Small intestine (tissue), 7 donors: ENCODE results near the gene C19orf81. TPM values are rescaled to one million over a fixed set of nuclear protein-coding genes. Genes with fewer than 3 reads are reported as not detected.

ENCODE experiments used
- DNase-seq, 2 donors: peaks; one replicate each; pipeline versions ENCODE4 v3.0.0 to v3.0.0-alpha.2; 2013
- FAIRE-seq: peaks from 2 replicates; lab custom pipeline; 2012; peaks lifted over from hg19 to GRCh38; lab: Jason Lieb, UNC
- H3K27ac ChIP-seq, 3 donors: one replicate each; pipeline ENCODE4 v1.5.1; 2013; ENCODE audit warnings: low read length in 2 of 3, mild to moderate bottlenecking in 2 of 3, control low read depth in 1 of 3, inconsistent platforms in 1 of 3, low read depth in 1 of 3, moderate library complexity in 1 of 3
- H3K27me3 ChIP-seq, 3 donors: one replicate each; pipeline ENCODE4 v1.6.1; 2013; ENCODE audit warnings: low read length in 3 of 3, inconsistent platforms in 1 of 3; ENCODE audit not compliant: control insufficient read depth in 3 of 3, insufficient read depth in 3 of 3
- H3K36me3 ChIP-seq, 3 donors: one replicate each; pipeline ENCODE4 v1.6.1; 2013; ENCODE audit warnings: low read length in 3 of 3, inconsistent platforms in 1 of 3, low read depth in 1 of 3, mild to moderate bottlenecking in 1 of 3, moderate library complexity in 1 of 3; ENCODE audit not compliant: control insufficient read depth in 3 of 3, insufficient read depth in 2 of 3
- H3K4me1 ChIP-seq, 3 donors: one replicate each; pipeline ENCODE4 v1.6.1; 2013; ENCODE audit warnings: low read length in 2 of 3, inconsistent platforms in 1 of 3, low read depth in 1 of 3, mild to moderate bottlenecking in 1 of 3, moderate library complexity in 1 of 3; ENCODE audit not compliant: control insufficient read depth in 3 of 3, insufficient read depth in 2 of 3
- H3K4me3 ChIP-seq, 3 donors: one replicate each; pipeline ENCODE4 v1.5.1; 2013; ENCODE audit warnings: low read length in 3 of 3, control low read depth in 1 of 3, inconsistent platforms in 1 of 3, low read depth in 1 of 3, mild to moderate bottlenecking in 1 of 3, moderate library complexity in 1 of 3
- H3K9me3 ChIP-seq, 2 donors: one replicate each; pipeline ENCODE4 v1.6.1; 2013; ENCODE audit warnings: low read depth in 1 of 2, low read length in 1 of 2; ENCODE audit not compliant: control insufficient read depth in 2 of 2, insufficient read depth in 1 of 2
- WGBS, 3 donors: extraction: QIAGEN DNeasy Blood & Tissue Kit; methylation state at CpG; one replicate each; pipeline ENCODE4 v1.1.7; 2013; 5-methylcytosine and 5-hydroxymethylcytosine counted together
- polyA plus RNA-seq, 4 donors: library from polyadenylated mRNA; stranded (reverse) in 3 of 4; unstranded in 1 of 4; fragments of 200-250 nt in 3 of 4; fragments of 120-200 nt in 1 of 4; gene quantifications; one replicate each; pipeline versions ENCODE4 v1.2.1 to v1.2.3, GENCODE V29; 2013
- donor health status: healthy with polysubstance abuse.
- donor health status: control.
- donor health status: control.
- donor health status: Bipolar disorder and iron deficiency.
- donor health status: healthy.

C19orf81 gene
- polyA plus RNA-seq, 4 donors: 0.19 TPM; not detected in 3

DNA sequence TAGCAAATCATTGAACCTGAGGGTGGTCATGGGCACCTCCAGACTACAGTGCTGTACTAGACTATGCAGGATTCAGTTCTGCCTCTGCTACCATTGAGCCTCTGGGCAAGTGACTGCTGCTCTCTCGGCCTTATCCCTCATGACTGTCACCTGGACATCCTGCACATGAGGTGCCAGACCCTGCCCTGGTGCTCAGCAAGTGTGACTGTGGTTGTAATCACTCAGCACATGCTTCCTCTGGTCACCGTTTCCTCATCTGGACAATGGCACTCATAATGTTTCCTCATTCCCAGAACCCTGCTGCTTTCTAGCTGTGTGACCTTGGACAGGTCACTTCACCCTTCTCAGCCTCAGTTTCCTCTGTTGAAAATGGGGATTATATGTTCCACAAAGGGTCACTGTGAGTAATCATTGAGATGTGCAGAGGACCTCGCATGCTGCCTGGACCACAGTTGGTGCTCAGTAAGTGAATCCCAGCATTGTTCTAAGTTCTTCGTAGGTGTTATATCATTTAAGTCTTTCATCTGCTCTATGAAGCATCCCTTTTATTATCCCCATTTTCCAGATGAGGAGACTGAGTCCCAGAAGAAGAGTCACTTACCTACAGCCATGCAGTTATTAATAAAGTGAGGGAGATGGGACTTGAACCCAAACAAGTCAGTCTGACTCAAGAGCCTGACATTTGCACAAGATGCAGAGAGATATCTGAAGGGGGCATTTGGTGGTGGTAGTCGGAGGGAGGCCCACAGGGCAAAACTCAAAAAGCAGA, 12.7 kb upstream of the C19orf81 start:
- WGBS, 3 donors: 69 to 73% (median 69%) methylated on average over 5 of the region's 5 CpGs

DNA sequence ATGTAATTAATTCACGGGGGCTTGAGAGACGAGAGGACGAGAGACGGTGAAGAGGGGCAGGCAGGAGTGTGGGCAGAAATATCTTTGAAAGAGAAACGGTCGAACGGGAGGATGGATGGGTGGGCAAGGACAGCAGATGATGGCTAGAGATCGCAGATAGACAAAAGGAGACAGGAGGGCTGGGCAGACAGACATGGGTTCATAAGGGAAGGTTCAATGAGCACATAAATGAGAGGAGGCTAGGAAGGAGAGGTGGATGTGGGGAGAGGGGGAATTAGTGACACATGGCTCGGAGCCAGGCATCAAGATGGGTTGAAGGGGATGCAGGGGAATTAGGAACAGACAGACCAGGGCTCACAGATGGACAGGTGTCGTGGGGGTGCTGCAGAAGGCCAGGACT, 10.6 kb upstream of the C19orf81 start:
- Histone ChIP-seq H3K27ac (no peak overlapping the region), H3K4me3 (no peak overlapping the region), H3K27me3 (peaks cover 0 to 40% (median 27%) of the 10 kb centered on the region in 3 donors), H3K9me3 (peaks cover 4 to 11% of the 10 kb centered on the region in 2 donors), H3K4me1 (no peaks in the 10 kb centered on the region), H3K36me3 (no peaks in the 10 kb centered on the region)
- FAIRE-seq (no peak), DNase-seq (no peak)
- whole genome bisulfite sequencing, 3 donors: 33 to 45% (median 42%) methylated on average over 10 of the region's 10 CpGs

More for the DNA sequence above, 12.7 kb upstream of the C19orf81 start:
- H3K4me1 ChIP-seq: no peaks in the 10 kb centered on the region
- DNase-seq (no peak), FAIRE-seq (no peak)
- peaks cover 4 to 14% of the 10 kb centered on the region in 2 donors for H3K9me3 ChIP-seq
- no peaks in the 10 kb centered on the region for H3K36me3 ChIP-seq
- H3K27me3 ChIP-seq: peaks cover 0 to 36% (median 25%) of the 10 kb centered on the region in 3 donors
- H3K4me3 ChIP-seq: no peak overlapping the region
- H3K27ac ChIP-seq: no peak overlapping the region

DNA sequence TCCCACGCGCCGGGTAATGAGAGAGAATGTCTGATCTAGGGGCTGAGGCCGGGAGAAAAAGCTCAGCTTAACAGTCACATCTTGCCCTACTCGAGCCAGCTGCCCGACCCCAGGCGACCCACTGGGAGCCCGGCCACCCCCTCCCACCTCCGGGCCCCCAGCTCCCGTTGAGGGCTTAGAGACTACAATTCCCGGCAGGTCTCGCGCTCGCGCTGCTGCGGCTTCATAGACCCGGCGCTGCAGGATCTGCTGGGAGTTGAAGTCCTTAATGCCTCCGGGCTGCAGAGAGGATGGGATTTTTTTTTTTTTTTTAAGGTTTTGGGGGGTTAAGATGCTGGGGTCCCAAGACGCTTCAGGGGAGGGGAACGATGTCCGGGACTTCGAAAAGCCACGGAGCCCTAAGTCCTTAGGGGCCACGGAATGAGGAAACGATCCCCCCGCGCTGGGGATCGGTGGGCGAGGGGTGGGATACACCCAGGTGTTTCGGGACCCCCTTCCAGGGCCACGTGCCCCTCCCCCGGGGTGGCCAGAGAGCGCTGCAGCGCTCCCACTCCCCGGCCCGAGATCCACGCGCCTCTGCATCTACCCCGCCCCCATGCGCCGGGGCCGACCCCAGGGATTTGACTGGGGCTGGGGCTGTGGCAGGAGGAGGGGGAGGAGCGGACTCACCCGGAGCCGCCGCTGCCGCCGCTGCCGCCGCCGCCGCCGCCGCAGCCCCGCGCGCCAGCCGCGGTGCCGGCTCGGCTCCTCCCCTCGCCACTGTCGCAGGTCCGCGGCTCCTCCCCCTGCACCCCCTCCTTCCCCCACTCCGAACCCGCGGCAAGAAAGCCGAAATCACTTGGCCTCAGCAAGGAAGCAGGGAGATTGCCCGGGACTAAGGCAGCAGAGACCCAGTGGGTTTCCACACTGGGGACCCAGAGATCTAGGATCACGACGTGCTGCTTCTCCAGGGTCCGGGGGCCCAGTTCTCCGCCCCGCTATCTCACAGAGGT, 9.8 kb upstream of the C19orf81 start, which contains the start of gene SYT3:
Gene SYT3, minus strand, starts transcription at position 761 of the 992 bp plus-strand sequence. CDS start 2,470 bp downstream, outside the sequence.
- no peaks in the 10 kb centered on the region for H3K4me1 ChIP-seq
- DNase-seq: peak in 1 of 2 donors; percentile 16
- H3K4me3 ChIP-seq: peak within 1 kb of the TSS in 2 of 3 donors; percentile 28 to 44
- peaks cover 0 to 40% (median 27%) of the 10 kb centered on the region in 3 donors for H3K27me3 ChIP-seq
- H3K36me3 ChIP-seq: no peaks in the 10 kb centered on the region
- H3K9me3 ChIP-seq: peaks cover 0 to 4% of the 10 kb centered on the region in 2 donors
- FAIRE-seq: no peak
- 4 to 11% (median 9%) methylated on average over 36 to 76 of the region's 76 CpGs for WGBS, 3 donors
- no peak within 1 kb of the TSS for H3K27ac ChIP-seq

DNA sequence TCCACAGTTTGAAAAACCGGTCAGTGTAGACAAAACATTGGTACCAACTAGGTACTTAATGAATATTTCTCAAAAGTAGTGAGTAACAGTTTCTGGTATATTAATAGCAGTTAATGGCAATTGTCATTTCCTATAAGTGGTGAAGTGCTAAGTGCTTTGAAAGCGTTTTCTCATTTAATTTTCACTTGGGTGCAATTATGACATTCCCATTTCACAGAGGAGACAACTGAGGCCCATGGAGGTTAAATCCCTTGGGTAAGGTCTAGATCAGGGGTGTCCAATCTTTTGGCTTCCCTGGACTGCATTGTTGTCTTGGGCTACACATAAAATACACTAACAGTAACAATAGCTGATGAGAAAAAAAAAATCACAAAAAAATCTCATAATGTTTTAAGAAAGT, 8.9 kb upstream of the C19orf81 start:
- no peaks in the 10 kb centered on the region for H3K9me3 ChIP-seq
- FAIRE-seq (no peak), DNase-seq (no peak)
- H3K4me1 ChIP-seq: no peaks in the 10 kb centered on the region
- H3K27me3 ChIP-seq: peaks cover 0 to 40% (median 24%) of the 10 kb centered on the region in 3 donors
- no peak overlapping the region for H3K4me3 ChIP-seq
- H3K36me3 ChIP-seq: no peaks in the 10 kb centered on the region
- WGBS, 3 donors: 59 to 70% (median 69%) methylated on average over 2 of the region's 2 CpGs
- no peak overlapping the region for H3K27ac ChIP-seq

DNA sequence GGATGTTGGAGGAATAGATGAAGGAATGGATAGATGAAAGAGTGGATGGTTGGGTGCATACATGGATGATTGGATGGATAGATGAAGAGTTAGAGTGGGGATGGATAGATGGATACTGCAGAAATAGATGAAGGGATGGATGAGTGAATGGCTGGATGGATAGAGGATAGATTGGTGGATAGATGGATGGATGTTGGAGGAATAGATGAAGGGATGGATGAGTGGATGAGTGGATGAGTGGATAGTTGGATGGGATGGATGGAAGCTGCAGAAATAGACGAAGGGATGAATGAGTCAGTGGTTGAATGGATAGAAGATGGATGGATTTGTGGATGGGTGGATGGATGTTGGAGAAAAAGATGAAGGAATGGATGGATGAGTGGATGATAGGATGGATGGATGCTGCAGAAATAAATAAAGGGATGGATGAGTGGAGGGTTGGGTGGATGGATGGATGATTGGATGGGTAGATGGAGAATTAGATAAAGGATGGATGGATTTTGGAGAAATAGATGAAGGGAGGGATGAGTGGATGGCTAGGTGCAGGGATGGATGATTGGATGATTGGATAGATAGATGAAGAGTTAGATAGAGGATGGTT, 4.8 kb upstream of the C19orf81 start:
- DNase-seq (no peak), FAIRE-seq (no peak)
- 32 to 40% (median 32%) methylated on average over 1 of the region's 1 CpG for WGBS, 3 donors
- no peak overlapping the region for H3K4me3 ChIP-seq
- no peaks in the 10 kb centered on the region for H3K36me3 ChIP-seq
- H3K27me3 ChIP-seq: peaks cover 0 to 17% (median 7%) of the 10 kb centered on the region in 3 donors
- no peaks in the 10 kb centered on the region for H3K4me1 ChIP-seq
- peaks cover 0 to 4% of the 10 kb centered on the region in 2 donors for H3K9me3 ChIP-seq
- no peak overlapping the region for H3K27ac ChIP-seq

DNA sequence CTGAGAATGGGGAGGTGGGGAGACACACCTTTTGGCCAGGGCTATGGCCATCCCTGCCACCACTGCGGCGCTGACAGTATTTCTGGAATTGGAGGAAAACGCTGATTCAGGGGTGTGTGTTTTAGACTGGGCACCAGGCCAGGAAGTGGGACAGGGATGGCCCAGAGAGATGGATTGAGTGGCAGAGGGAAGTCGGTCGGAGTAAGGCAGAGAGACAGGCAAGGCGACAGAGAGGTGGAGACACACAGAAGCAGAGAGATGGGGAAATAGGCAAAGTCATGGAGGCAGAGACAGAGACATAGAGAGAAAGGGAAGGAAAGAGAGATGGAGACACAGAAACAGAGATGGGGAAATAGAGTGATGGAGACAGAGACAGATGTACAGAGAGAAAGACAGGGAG, 4.1 kb upstream of the C19orf81 start:
- WGBS, 3 donors: 74 to 91% (median 85%) methylated on average over 6 of the region's 6 CpGs
- no peaks in the 10 kb centered on the region for H3K4me1 ChIP-seq
- FAIRE-seq (no peak), DNase-seq (no peak)
- H3K4me3 ChIP-seq: no peak overlapping the region
- H3K27me3 ChIP-seq: peaks cover 0 to 11% (median 5%) of the 10 kb centered on the region in 3 donors
- H3K27ac ChIP-seq: no peak overlapping the region
- H3K36me3 ChIP-seq: no peaks in the 10 kb centered on the region
- peaks cover 0 to 4% of the 10 kb centered on the region in 2 donors for H3K9me3 ChIP-seq

DNA sequence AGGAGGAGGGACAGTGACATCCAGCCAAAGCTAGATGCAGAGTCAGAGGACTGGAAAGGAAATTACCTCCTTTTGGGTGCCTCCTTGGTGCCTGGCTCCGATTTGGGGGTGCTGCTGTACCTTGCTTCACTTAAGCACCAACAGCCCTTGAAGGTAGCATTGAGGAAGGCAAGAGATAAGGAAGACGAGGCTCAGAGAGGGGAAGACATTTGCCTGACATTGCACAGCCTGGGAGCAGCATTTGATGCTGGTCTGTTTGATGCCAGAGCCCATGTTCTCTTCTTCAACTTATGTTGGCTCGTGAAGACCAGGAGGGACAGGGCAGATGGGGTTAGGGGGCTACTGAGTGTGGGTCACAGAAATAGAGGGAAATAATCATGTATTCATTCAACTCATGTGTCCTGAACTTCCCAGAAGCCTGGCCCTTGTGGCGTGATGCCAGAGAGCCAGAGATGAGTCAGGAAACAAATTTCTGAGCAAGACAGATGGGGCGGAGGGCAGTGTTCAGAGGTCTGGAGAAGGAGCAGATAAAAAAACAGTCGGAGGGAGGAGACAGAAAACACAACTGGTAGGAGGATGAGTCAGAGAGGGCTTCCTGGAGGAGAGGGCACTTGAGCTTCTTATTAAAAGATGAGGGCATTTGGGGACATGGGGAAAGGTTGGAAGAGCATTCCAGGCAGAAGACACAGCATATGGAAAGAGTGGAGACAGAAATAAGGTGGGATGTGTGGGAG, 3.0 kb upstream of the C19orf81 start:
- WGBS, 3 donors: 35 to 48% (median 42%) methylated on average over 6 of the region's 6 CpGs
- DNase-seq (no peak), FAIRE-seq (no peak)
- Histone ChIP-seq H3K4me1 (no peaks in the 10 kb centered on the region), H3K27ac (no peak overlapping the region), H3K9me3 (peaks cover 0 to 4% of the 10 kb centered on the region in 2 donors), H3K36me3 (no peaks in the 10 kb centered on the region), H3K27me3 (peaks cover 0 to 8% (median 3%) of the 10 kb centered on the region in 3 donors), H3K4me3 (no peak overlapping the region)
